Stimulated activated naive CD8-positive, alpha-beta T cell treated with anti-CD3 and anti-CD28 coated beads, Interleukin-15, Interleukin-2, amounts not matched to agents 100 U/mL and 50 U/mL, for 24 hours (primary cell): Measurements from ENCODE around the gene RRAS2.
A peak's percentile ranks its signal among the peaks of the same experiment; 100 is the strongest.
"Not testable (repeated sequence)": the region's sequence is repeated elsewhere in the genome, so short reads cannot be mapped to it uniquely, and the experiment has no call there.

Experiments
- ATAC-seq: fragments of 150-1000 bp; cut with Tn5 transposase; one replicate; pipeline ENCODE4 v1.10.0; 2021
- DNase-seq: peaks from one replicate; pipeline ENCODE4 v3.0.0; 2021

Gene RRAS2

GRCh38 chr11:14358729-14359439 lies at the start of gene RRAS2:
Gene RRAS2 (minus strand): TSS chr11:14359183. CDS start chr11:14358870, 313 bp downstream.
- DNase-seq (peak; percentile 83), ATAC-seq (peak; percentile 95)

DNA sequence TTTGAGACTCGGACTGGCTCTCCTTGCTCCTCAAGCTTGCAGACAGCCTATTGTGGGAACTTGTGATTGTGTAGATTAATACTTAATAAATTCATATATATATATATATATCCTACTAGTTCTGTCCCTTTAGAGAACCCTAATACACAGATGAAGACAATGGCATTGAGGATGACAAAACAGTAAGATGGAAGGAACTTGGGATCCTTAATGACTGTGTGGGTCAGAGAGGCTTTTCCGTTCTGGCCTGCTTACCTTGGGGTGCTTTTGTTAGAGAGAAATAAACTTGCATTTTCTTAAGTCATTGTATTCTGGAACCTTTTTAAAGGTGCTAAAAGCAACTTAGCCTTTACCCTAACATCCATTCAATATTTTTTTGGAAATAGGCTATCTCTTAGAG lies 49.6 kb upstream of the RRAS2 start:
- no peak for ATAC-seq
- DNase-seq = no peak

GRCh38 chr11:14406116-14406515 lies 47.1 kb upstream of the RRAS2 start:
- DNase-seq, ATAC-seq: not testable (repeated sequence)

GRCh38 chr11:14403528-14403927 lies 44.5 kb upstream of the RRAS2 start:
- ATAC-seq, DNase-seq: not testable (repeated sequence)

GRCh38 chr11:14399087-14399486 lies 40.1 kb upstream of the RRAS2 start:
- ATAC-seq (no peak), DNase-seq (no peak)

GRCh38 chr11:14396273-14396672 lies 37.3 kb upstream of the RRAS2 start:
- DNase-seq (no peak), ATAC-seq (no peak)

DNA sequence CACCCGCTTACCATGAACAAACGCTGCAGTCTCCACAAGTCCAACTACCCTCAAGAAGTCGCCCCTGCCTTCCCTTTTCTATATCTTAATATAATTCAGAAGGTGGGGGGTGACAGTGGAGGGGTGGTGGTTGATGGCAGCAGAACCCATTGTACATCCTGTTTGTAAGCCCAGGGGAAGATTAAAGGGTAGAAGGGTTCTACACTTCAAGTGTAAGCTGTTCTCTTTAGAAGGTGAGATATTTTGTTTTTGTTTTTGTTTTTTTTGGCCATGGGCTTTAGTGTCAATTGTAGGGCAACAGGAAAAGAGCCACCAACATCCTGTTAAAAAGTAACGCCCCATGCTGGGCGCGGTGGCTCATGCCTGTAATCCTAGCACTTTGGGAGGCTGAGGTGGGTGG lies 34.9 kb upstream of the RRAS2 start:
- ATAC-seq = no peak
- DNase-seq = no peak

DNA sequence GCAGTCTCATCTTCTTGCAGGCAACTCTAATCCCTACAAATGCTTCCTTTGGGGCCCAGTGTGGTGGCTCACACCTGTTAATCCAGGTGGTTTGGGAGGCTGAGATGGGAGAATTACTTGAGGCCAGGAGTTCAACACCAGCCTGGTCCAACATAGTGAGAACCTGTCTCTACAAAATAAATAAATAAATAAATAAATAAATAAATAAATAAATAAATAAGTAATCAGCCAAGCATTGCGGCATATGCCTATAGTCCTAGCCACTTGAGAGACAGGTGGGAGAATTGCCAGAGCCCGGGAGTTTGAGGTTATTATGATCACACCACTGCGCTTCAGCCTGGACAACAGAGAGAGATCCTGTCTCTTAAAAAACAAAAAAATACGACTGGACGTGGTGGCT lies 34.1 kb upstream of the RRAS2 start:
- no peak for ATAC-seq
- no peak for DNase-seq

GRCh38 chr11:14390669-14391068 lies 31.7 kb upstream of the RRAS2 start:
- ATAC-seq = no peak

GRCh38 chr11:14388352-14388751 lies 29.4 kb upstream of the RRAS2 start:
- ATAC-seq (no peak), DNase-seq (no peak)

More at GRCh38 chr11:14390669-14391068, 31.7 kb upstream of the RRAS2 start:
- DNase-seq = no peak

- no peak for DNase-seq
- no peak for ATAC-seq
Measured at GRCh38 chr11:14386895-14387480, 28.0 kb upstream of the RRAS2 start.

DNA sequence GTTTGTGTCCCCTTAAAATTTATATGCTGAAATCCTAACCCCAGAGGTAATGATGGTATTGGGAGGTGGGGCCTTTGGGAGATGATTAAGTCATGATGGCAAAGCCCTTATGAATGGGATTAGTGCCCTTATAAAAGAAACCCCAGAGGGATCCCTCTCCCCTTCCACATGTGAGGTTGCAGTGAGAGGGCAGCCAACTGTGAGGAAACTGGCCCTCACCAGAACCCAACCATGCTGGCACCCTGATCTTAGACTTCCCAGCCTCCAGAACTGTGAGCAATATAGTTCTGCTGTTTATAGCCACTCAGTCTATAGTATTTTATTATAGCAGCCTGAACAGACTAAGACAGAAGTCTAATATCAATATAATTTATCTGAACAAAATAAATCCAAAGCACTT lies 27.1 kb upstream of the RRAS2 start:
- no peak for DNase-seq
- no peak for ATAC-seq

DNA sequence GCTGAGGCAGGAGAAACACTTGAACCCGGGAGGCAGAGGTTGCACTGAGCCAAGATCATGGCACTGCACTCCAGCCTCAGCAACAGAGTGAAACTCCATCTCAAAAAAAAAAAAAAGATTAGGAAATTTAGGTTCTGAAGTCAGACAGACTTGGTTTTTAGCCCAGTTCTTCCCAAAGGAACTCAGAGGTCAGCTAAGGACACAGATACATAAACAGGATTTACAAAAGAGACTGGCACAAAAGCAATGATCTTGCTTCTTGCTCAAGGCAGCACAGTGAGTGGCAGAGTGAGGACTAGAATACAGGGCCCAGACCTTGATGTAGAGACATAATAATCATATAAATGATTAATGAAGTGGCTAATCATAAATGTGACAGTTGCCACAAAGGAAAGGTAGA lies 25.4 kb upstream of the RRAS2 start:
- DNase-seq = no peak
- no peak for ATAC-seq

GRCh38 chr11:14381968-14382367 lies 23.0 kb upstream of the RRAS2 start:
- ATAC-seq (no peak), DNase-seq (no peak)

GRCh38 chr11:14380947-14381561 lies 22.1 kb upstream of the RRAS2 start:
- peak; percentile 89 for ATAC-seq

DNA sequence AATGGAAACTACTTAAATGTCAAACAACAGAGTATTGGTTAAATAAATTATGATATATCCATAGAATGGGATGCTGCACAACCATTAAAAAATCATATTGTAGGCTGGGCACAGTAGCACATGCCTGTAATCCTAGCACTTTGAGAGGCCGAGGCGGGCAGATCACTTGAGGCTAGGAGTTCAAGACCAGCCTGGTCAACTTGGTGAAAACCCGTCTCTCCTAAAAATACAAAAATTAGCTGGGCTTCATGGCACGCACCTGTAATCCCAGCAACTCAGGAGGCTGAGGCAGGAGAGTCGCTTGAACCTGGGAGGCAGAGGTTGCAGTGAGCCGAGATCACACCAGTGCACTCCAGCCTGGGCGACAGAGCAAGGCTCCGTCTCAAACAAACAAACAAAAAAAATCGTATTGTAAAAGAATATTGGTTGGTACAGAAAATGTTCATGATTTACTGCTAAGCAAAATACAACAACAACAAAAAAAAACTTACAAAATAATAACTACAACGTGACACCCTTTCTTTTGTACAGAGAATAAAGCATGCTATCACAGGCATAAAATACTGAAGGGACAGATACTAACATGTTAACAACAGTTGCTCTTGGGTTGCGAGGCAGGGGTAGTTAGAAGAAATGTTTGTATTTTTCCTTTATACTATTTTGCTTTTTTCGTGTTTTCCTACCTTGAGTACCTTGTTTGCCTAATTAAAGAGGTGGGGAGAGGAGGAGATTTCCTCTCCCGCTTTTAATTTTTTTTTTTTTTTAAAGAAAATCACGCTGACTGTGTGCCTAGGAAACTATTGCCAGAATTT lies 21.3 kb upstream of the RRAS2 start:
- ATAC-seq (no peak), DNase-seq (no peak)

More at GRCh38 chr11:14380947-14381561, 22.1 kb upstream of the RRAS2 start:
- DNase-seq = peak; percentile 62

GRCh38 chr11:14378171-14378570 lies 19.2 kb upstream of the RRAS2 start:
- ATAC-seq (no peak), DNase-seq (no peak)

GRCh38 chr11:14376920-14377319 lies 17.9 kb upstream of the RRAS2 start:
- no peak for DNase-seq

GRCh38 chr11:14374922-14375830 lies 16.2 kb upstream of the RRAS2 start:
- DNase-seq (no peak), ATAC-seq (peak; percentile 53)

More at GRCh38 chr11:14376920-14377319, 17.9 kb upstream of the RRAS2 start:
- ATAC-seq = no peak

- DNase-seq = no peak
- ATAC-seq = no peak
Measured at GRCh38 chr11:14373941-14374646, 15.1 kb upstream of the RRAS2 start.

DNA sequence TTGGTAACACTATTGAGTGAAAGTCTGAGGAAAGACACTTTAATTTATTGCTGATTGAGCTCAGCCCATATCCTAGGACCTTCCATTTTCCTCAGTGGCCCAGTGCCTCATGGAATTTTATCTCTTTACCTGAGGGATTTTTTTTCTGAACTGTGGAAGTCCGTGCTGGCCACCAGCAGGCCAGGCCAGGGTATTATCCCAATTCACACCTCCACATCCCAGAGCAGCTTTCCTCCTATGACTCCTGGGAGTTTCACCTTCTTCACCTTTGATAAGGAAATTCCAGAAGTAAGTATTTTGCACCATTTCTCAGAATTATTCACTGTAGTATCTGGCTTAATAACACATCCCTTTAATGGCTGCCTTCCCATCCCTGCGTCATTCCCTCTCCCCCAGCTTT lies 13.0 kb upstream of the RRAS2 start:
- ATAC-seq (no peak), DNase-seq (no peak)
